Astrocyte of the spinal cord (primary cell): ENCODE data around the gene CHCHD5.

Source experiments
- DNase-seq: peaks from one replicate; pipeline ENCODE4 v3.0.0; 2011; ENCODE audit warnings: low read depth, low spot score
- H3K4me3 ChIP-seq: 2 replicates; pipeline ENCODE4 v1.5.1; 2011; ENCODE audit warnings: low read depth, mild to moderate bottlenecking, low read length, moderate library complexity
- in situ Hi-C: cut with HindIII; loops from 2 replicates; pipeline ENCODE4 v1.10.0; 2017; ENCODE audit warnings: low sequenced_read_pairs
- TF ChIP-seq, protein P1 (sequence below): IDR thresholded peaks from 2 replicates; pipeline ENCODE4 v1.5.1; 2012; ENCODE audit warnings: low read depth, mild to moderate bottlenecking, low read length, inconsistent platforms

CHCHD5 gene

GRCh38 chr2:112577756-112578155 is 6.7 kb upstream of the CHCHD5 start:
- DNase-seq = peak; percentile 22
- TF ChIP-seq, protein P1, sequence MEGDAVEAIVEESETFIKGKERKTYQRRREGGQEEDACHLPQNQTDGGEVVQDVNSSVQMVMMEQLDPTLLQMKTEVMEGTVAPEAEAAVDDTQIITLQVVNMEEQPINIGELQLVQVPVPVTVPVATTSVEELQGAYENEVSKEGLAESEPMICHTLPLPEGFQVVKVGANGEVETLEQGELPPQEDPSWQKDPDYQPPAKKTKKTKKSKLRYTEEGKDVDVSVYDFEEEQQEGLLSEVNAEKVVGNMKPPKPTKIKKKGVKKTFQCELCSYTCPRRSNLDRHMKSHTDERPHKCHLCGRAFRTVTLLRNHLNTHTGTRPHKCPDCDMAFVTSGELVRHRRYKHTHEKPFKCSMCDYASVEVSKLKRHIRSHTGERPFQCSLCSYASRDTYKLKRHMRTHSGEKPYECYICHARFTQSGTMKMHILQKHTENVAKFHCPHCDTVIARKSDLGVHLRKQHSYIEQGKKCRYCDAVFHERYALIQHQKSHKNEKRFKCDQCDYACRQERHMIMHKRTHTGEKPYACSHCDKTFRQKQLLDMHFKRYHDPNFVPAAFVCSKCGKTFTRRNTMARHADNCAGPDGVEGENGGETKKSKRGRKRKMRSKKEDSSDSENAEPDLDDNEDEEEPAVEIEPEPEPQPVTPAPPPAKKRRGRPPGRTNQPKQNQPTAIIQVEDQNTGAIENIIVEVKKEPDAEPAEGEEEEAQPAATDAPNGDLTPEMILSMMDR = no peak
- in situ Hi-C loops = no loop called here
- no peak overlapping the region for H3K4me3 ChIP-seq

DNA sequence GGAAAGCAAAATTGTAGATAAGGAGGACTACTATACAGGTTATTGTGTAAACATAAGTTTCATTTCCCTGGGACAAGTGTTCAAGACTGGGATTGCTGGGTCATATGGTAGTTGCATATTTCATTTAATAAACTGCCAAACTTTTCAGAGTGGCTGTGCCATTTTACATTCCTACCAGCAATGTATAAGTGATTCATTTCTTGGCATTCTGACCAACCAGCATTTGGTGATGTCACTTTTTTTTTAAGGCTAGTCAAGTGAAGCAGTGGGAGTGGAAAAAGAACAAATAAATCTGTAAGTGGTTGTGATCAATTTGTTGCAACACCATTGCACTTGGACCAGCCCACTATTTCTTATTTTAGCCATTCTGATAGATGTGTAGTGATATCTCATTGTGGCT is 5.2 kb upstream of the CHCHD5 start:
- in situ Hi-C loops = no loop called here
- DNase-seq = peak; percentile 88

DNA sequence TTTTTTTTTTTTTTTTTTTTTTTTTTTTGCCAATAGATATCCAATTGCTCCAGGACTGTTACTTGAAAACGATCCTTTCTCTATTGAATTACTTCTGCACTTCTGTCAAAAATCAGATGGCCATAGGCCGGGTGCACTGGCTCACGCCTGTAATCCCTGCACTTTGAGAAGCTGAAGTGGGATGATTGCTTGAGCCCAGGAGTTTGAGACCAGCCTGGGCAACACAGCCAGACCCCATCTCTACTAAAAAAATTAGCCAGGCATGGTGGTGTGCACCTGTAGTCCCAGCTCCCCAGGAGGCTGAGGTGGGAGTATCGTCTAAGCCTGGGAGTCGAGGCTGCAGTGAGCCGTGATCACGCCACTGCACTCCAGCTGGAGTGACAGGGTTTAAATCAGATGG is 4.3 kb upstream of the CHCHD5 start:
- in situ Hi-C loops = no loop called here
- no peak for DNase-seq
- TF ChIP-seq, protein P1 = no peak
- H3K4me3 ChIP-seq = no peak overlapping the region

More for the DNA sequence above, 5.2 kb upstream of the CHCHD5 start:
- TF ChIP-seq, protein P1 = no peak
- H3K4me3 ChIP-seq = no peak overlapping the region

- H3K4me3 ChIP-seq = no peak overlapping the region
- TF ChIP-seq, protein P1 = peak; percentile 46
- in situ Hi-C loops = no loop called here
- peak; percentile 74 for DNase-seq
Measured at GRCh38 chr2:112582314-112582746, 2.1 kb upstream of the CHCHD5 start.

GRCh38 chr2:112583497-112584133 is 794 bp upstream of the CHCHD5 start:
- in situ Hi-C loops = no loop called here

GRCh38 chr2:112584891-112585250 is 462 bp downstream of the CHCHD5 start:
- DNase-seq = peak; percentile 5
- TF ChIP-seq, protein P1 = no peak
- in situ Hi-C loops = no loop called here
- peak overlapping the region; percentile 79 for H3K4me3 ChIP-seq

More at GRCh38 chr2:112583497-112584133, 794 bp upstream of the CHCHD5 start:
- peak; percentile 10 for DNase-seq
- TF ChIP-seq, protein P1 = no peak
- H3K4me3 ChIP-seq = peak overlapping the region; percentile 79
